GM12878 (cell line): ENCODE measurements around the gene C16orf92. TPM values are rescaled to one million over a fixed set of nuclear protein-coding genes. Genes with fewer than 3 reads are reported as not detected.

Experiments
- ATAC-seq: fragments of 200-7000 bp; cut with Tn5 transposase; 3 replicates; pipeline ENCODE4 v1.9.1; 2020; ENCODE audit warnings: mild to moderate bottlenecking, moderate library complexity
- BruUV-seq: library from RNA; stranded (reverse); fragments of 400-500 nt; replicated peaks from 2 replicates; lab custom pipeline; 2021; lab: Mats Ljungman, UMichigan
- CTCF ChIA-PET: fragments of 300-600 bp; sonication (Branson Sonifier 250); formaldehyde crosslinking; extraction: SDS; loops from one replicate; lab custom pipeline; 2021; ENCODE audit warnings: inconsistent platforms; lab: Yijun Ruan, JAX
- POLR2A ChIA-PET: fragments of 350-600 bp; formaldehyde crosslinking; extraction: SDS; loops from one replicate; lab custom pipeline; 2021; ENCODE audit warnings: inconsistent platforms; lab: Charles Lee
- RAD21 ChIA-PET: fragments of 300-600 bp; sonication (Branson Sonifier 250); formaldehyde crosslinking; loops from one replicate; lab custom pipeline; 2023; ENCODE audit warnings: antibody characterized with exemption; ENCODE audit not compliant: unreplicated experiment; lab: Charles Lee
- SMC1A ChIA-PET: fragments of 300-600 bp; sonication (Branson Sonifier 250); formaldehyde crosslinking; loops from one replicate; lab custom pipeline; 2023; ENCODE audit not compliant: unreplicated experiment, uncharacterized antibody; lab: Charles Lee
- DNase-seq: peaks from one replicate; pipeline ENCODE4 v3.0.0-alpha.2; 2011; ENCODE audit warnings: low read depth, low spot score
- FAIRE-seq: peaks from 3 replicates; lab custom pipeline; 2011; peaks lifted over from hg19 to GRCh38; lab: Jason Lieb, UNC
- H2AFZ ChIP-seq: 2 replicates; pipeline ENCODE4 v1.6.0; 2011; ENCODE audit warnings: low read depth, low read length, control low read depth; ENCODE audit not compliant: control insufficient read depth
- H3K27ac ChIP-seq: 2 replicates; pipeline ENCODE4 v1.5.1; 2011; ENCODE audit warnings: control low read depth; ENCODE audit not compliant: control insufficient read depth, insufficient read depth
- H3K27me3 ChIP-seq, 2 experiments: replicated peaks in 1 of 2; 2 replicates each; pipeline versions ENCODE4 v1.6.0 to v1.6.1; 2011; ENCODE audit warnings: low read length in 1 of 2; ENCODE audit not compliant: control insufficient read depth in 2 of 2, insufficient read depth in 2 of 2
- H3K36me3 ChIP-seq, 2 experiments: 2 replicates each; pipeline ENCODE4 v1.5.1; 2011; ENCODE audit warnings: low read length in 1 of 2; ENCODE audit not compliant: control insufficient read depth in 2 of 2, insufficient read depth in 2 of 2
- H3K4me1 ChIP-seq: 2 replicates; pipeline ENCODE4 v1.6.1; 2011; ENCODE audit warnings: mild to moderate bottlenecking, low read length, moderate library complexity, mixed read lengths; ENCODE audit not compliant: control insufficient read depth, insufficient read depth
- H3K4me2 ChIP-seq: 2 replicates; pipeline ENCODE4 v1.6.0; 2011; ENCODE audit warnings: control low read depth; ENCODE audit not compliant: control insufficient read depth, insufficient read depth
- H3K4me3 ChIP-seq: fragments of 200-600 bp; sonication (generic); 2 replicates; pipeline ENCODE4 v1.5.1; 2016
- H3K79me2 ChIP-seq: 2 replicates; pipeline ENCODE4 v1.6.0; 2011; ENCODE audit warnings: low read length; ENCODE audit not compliant: control insufficient read depth, insufficient read depth
- H3K9ac ChIP-seq: 2 replicates; pipeline ENCODE4 v1.8.0; 2011; ENCODE audit warnings: low read length, control low read depth, mixed read lengths; ENCODE audit not compliant: control insufficient read depth, insufficient read depth
- H3K9me3 ChIP-seq: replicated peaks from 3 replicates; pipeline ENCODE4 v1.5.1; 2011; ENCODE audit warnings: mild to moderate bottlenecking, low read length; ENCODE audit not compliant: control insufficient read depth, insufficient read depth
- H4K20me1 ChIP-seq: 2 replicates; pipeline ENCODE4 v1.6.0; 2011; ENCODE audit not compliant: control insufficient read depth, insufficient read depth
- BACH1 ChIP-seq: fragments of 450-650 bp; IDR thresholded peaks from 2 replicates; pipeline ENCODE4 v1.6.1; 2017; ENCODE audit warnings: mild to moderate bottlenecking, borderline replicate concordance
- CHD1 ChIP-seq: IDR thresholded peaks from 2 replicates; pipeline ENCODE4 v1.6.1; 2012; ENCODE audit warnings: low read depth, low read length, improper control_type of control experiment
- CREM ChIP-seq: IDR thresholded peaks from 2 replicates; pipeline ENCODE4 v1.6.1; 2014; ENCODE audit warnings: antibody characterized with exemption, low read depth
- EGR1 ChIP-seq, 2 experiments: IDR thresholded peaks; 1 replicate in 1 of 2; 2 replicates in 1 of 2; pipeline ENCODE4 v1.6.1; 2011 to 2012; ENCODE audit warnings: low read depth in 2 of 2, low read length in 2 of 2, borderline replicate concordance in 1 of 2, mild to moderate bottlenecking in 1 of 2, moderate library complexity in 1 of 2
- GATAD2B ChIP-seq: fragments of 450-650 bp; conservative IDR thresholded peaks from 2 replicates; pipeline ENCODE4 v1.6.1; 2017; ENCODE audit warnings: low read depth, mild to moderate bottlenecking, moderate library complexity
- HDAC6 ChIP-seq: fragments of 200-600 bp; sonication (generic); IDR thresholded peaks from one replicate; pipeline ENCODE4 v1.8.0; 2017; ENCODE audit warnings: antibody characterized with exemption; ENCODE audit not compliant: unreplicated experiment
- LARP7 ChIP-seq: fragments of 450-650 bp; IDR thresholded peaks from 2 replicates; pipeline ENCODE4 v1.6.1; 2017; ENCODE audit warnings: mild to moderate bottlenecking
- RELA ChIP-seq: fragments of 450-650 bp; IDR thresholded peaks from 2 replicates; pipeline ENCODE4 v1.8.0; 2014; ENCODE audit warnings: borderline replicate concordance; ENCODE audit not compliant: partially characterized antibody
- SMARCA5 ChIP-seq: fragments of 450-650 bp; IDR thresholded peaks from 2 replicates; pipeline ENCODE4 v1.6.1; 2017; ENCODE audit warnings: mild to moderate bottlenecking
- SRF ChIP-seq, 2 experiments: IDR thresholded peaks; 2 replicates each; pipeline ENCODE4 v1.6.1; 2011; ENCODE audit warnings: low read depth in 2 of 2, low read length in 2 of 2, mild to moderate bottlenecking in 1 of 2, moderate library complexity in 1 of 2
- WRNIP1 ChIP-seq: IDR thresholded peaks from 2 replicates; pipeline ENCODE4 v1.6.1; 2011; ENCODE audit warnings: low read depth, low read length, improper control_type of control experiment, borderline replicate concordance
- WGBS: methylation state at CpG from one replicate; pipeline ENCODE4 v1.1.6; 2016; ENCODE audit warnings: low lambda C conversion rate; ENCODE audit not compliant: insufficient replicate concordance, insufficient coverage; ENCODE audit errors: missing lambda C conversion rate; 5-methylcytosine and 5-hydroxymethylcytosine counted together
- in situ Hi-C: fragments of 300-500 bp; cut with MboI; formaldehyde crosslinking; loops from 9 replicates; pipeline ENCODE4 v1.14.3; 2018; ENCODE audit warnings: mixed read lengths
- intact Hi-C: fragments of 100-400 bp; cut with micrococcal nuclease; formaldehyde crosslinking; loops from one replicate; pipeline ENCODE4 v1.14.2; 2022; ENCODE audit not compliant: unreplicated experiment
- polyA plus RNA-seq, 11 experiments: library from polyadenylated mRNA; depleted of rRNA in 4 of 11; unstranded in 6 of 11; stranded (reverse) in 5 of 11; fragments of >200 nt; fragmentation: Nextera tagmentation in 4 of 11; fragmentation: Illumina TruSeq in 1 of 11; extraction: Ambion mirVana in 4 of 11; extraction: Trizol in 1 of 11; gene quantifications; 1 replicate in 1 of 11; 2 replicates in 10 of 11; pipeline versions ENCODE4 v1.2.1 to v1.2.3, GENCODE V29; 2011 to 2016; ENCODE audit warnings: inconsistent platforms in 2 of 11, missing spikeins in 2 of 11, low read depth in 1 of 11
- total RNA-seq, 4 experiments: library from RNA; depleted of rRNA in 3 of 4; stranded (reverse); fragments of >200 nt in 3 of 4; fragmentation: Illumina TruSeq in 1 of 4; extraction: Trizol in 1 of 4; gene quantifications; 2 replicates each; pipeline versions ENCODE4 v1.2.1 to v1.2.3, GENCODE V29; 2013 to 2021
- TF ChIP-seq, protein P1 (sequence below): fragments of 450-650 bp; IDR thresholded peaks from 2 replicates; pipeline ENCODE4 v1.6.1; 2016; ENCODE audit warnings: mild to moderate bottlenecking
- TF ChIP-seq, protein P2 (sequence below): fragments of 450-650 bp; conservative IDR thresholded peaks from 2 replicates; pipeline ENCODE4 v1.6.1; 2017; ENCODE audit warnings: mild to moderate bottlenecking, moderate library complexity

C16orf92 gene
- total and polyA plus RNA-seq, 10 of the 15 experiments (the other 5 are each of a cell fraction or from before 2014, with no cell fraction given) = not detected

DNA sequence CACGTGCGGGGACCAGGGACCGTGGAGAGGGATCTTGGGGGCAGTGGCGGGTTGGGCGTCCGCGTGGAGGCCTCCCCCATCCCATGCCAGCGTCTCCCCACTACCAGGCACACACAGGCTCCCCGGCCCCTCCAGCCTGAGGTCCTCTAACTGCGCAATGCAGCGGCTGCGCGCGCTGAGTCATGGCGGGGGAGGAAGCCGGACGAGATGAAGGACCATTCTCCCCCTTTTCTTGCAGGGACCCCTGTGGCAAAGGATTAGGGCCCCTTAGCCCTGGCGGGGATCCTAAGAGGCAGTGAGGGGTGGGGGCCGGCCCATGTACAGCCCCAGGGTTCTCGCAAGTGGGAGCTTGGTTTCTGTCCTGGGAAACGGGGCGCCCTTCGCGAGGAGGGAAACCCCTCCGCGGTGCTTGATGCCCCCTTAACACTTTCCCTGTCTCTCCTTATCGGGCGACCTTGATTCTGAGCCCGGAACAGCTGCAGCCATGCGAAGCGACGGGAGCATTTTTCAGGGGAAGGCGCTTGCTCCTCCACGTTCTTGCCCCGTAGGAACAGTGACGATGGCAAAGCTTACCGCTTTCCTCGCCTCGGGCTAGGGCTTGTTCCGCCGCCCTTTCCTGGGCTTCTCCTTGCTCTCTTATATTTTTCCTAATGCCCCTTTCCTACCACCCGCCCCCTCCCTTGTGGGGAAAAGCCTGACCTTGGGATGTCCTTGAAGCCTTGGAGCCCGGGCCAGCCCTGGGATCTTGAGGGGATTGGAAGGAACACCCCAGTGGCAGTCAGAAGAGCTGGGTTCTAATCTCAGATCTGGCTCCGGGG lies 43.2 kb downstream of the C16orf92 start:
- POLR2A ChIA-PET = interaction anchor here (0.6 to 4.3 kb wide), 18 partner anchors 9 to 584 kb away, joined by 3 to 21 read pairs (median 5); partner anchors contain the start of genes KIF22, PPP4C, TAOK2 and TBX6

More for the DNA sequence above, 43.2 kb downstream of the C16orf92 start:
- FAIRE-seq = no peak
- peak overlapping the region; percentile 87 for H3K4me3 ChIP-seq
- H3K4me2 ChIP-seq = peak overlapping the region; percentile 95
- peaks cover 24% of the 10 kb centered on the region for H4K20me1 ChIP-seq
- TF ChIP-seq, protein P1, sequence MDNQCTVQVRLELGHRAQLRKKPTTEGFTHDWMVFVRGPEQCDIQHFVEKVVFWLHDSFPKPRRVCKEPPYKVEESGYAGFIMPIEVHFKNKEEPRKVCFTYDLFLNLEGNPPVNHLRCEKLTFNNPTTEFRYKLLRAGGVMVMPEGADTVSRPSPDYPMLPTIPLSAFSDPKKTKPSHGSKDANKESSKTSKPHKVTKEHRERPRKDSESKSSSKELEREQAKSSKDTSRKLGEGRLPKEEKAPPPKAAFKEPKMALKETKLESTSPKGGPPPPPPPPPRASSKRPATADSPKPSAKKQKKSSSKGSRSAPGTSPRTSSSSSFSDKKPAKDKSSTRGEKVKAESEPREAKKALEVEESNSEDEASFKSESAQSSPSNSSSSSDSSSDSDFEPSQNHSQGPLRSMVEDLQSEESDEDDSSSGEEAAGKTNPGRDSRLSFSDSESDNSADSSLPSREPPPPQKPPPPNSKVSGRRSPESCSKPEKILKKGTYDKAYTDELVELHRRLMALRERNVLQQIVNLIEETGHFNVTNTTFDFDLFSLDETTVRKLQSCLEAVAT = peak; percentile 64
- TF ChIP-seq SRF (IDR thresholded peaks at IDR 0.05; ENCODE audit: low read depth in 2 of 2, low read length in 2 of 2) (no peak), EGR1 (IDR thresholded peaks at IDR 0.05; ENCODE audit: borderline replicate concordance in 1 of 2, low read depth in 2 of 2, low read length in 2 of 2) (0 out of 3 replicates have a peak, but pooled peaks of 1 of the 2 experiments have one; percentile 28), CHD1 (0 out of 2 replicates have a peak, but pooled peaks have one; percentile 53), SMARCA5 (peak; percentile 73), HDAC6 (peak; percentile 18), RELA (peak; percentile 46), GATAD2B (peak; percentile 32; the same call in 1 of the 2 replicates), BACH1 (peak; percentile 80), LARP7 (peak; percentile 62; the same call in 1 of the 2 replicates), CREM (no peak), WRNIP1 (no peak)
- TF ChIP-seq, protein P2, sequence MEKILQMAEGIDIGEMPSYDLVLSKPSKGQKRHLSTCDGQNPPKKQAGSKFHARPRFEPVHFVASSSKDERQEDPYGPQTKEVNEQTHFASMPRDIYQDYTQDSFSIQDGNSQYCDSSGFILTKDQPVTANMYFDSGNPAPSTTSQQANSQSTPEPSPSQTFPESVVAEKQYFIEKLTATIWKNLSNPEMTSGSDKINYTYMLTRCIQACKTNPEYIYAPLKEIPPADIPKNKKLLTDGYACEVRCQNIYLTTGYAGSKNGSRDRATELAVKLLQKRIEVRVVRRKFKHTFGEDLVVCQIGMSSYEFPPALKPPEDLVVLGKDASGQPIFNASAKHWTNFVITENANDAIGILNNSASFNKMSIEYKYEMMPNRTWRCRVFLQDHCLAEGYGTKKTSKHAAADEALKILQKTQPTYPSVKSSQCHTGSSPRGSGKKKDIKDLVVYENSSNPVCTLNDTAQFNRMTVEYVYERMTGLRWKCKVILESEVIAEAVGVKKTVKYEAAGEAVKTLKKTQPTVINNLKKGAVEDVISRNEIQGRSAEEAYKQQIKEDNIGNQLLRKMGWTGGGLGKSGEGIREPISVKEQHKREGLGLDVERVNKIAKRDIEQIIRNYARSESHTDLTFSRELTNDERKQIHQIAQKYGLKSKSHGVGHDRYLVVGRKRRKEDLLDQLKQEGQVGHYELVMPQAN = peak; percentile 61; the same call in 1 of the 2 replicates
- ChIA-PET CTCF (interaction anchor here (2.2 to 8.5 kb wide), 4 partner anchors 10 to 34 kb away, joined by 9 to 77 read pairs (median 30); partner anchors contain the start of genes PPP4C and TBX6), RAD21 (interaction anchor here (0.9 to 3.7 kb wide), 10 partner anchors 11 to 563 kb away, joined by 3 to 42 read pairs (median 4); partner anchors contain the start of genes CORO1A, TAOK2 and TBX6), SMC1A (interaction anchor here (1.0 kb wide), 3 partner anchors 11 to 27 kb away, joined by 3 to 5 read pairs (median 4); no protein-coding TSS in a partner anchor)
- no peak overlapping the region for H2AFZ ChIP-seq
- 1% methylated on average over 42 of the region's 44 CpGs for WGBS
- H3K4me1 ChIP-seq = peaks cover 30% of the 10 kb centered on the region
- H3K79me2 ChIP-seq = peaks cover 68% of the 10 kb centered on the region
- H3K27me3 ChIP-seq = no peaks in the 10 kb centered on the region
- H3K9me3 ChIP-seq = no peaks in the 10 kb centered on the region
- H3K36me3 ChIP-seq = peaks cover 30 to 32% of the 10 kb centered on the region in 2 experiments
- peak; percentile 2; the same call in 1 of the 3 replicates for ATAC-seq
- intact Hi-C loops = no loop called here
- no TSS peak for BruUV-seq
- in situ Hi-C loops = no loop called here
- DNase-seq = no peak
- H3K9ac ChIP-seq = peak overlapping the region; percentile 93
- peak overlapping the region; percentile 94 for H3K27ac ChIP-seq
